ELR (cell line): ENCODE results near the gene CTIF.
A peak's percentile ranks its signal among the peaks of the same experiment; 100 is the strongest.

ENCODE experiments used
- DNase-seq: peaks from one replicate; pipeline ENCODE4 v3.0.0-alpha.2; 2015; ENCODE audit warnings: low read depth

The CTIF gene

GRCh38 chr18:48551100-48551499 is 12.3 kb downstream of the CTIF start:
- DNase-seq = no peak

GRCh38 chr18:48552130-48552529 is 13.3 kb downstream of the CTIF start:
- DNase-seq = no peak

- no peak for DNase-seq
Measured at GRCh38 chr18:48553236-48553635, 14.4 kb downstream of the CTIF start.

GRCh38 chr18:48554610-48555400 is 16.0 kb downstream of the CTIF start:
- DNase-seq = no peak

- DNase-seq = no peak
Measured at GRCh38 chr18:48555465-48555995, 16.7 kb downstream of the CTIF start.

- DNase-seq = no peak
Measured at GRCh38 chr18:48557640-48558174, 18.9 kb downstream of the CTIF start.

- no peak for DNase-seq
Measured at GRCh38 chr18:48558248-48558647, 19.4 kb downstream of the CTIF start.

GRCh38 chr18:48560491-48560890 is 21.7 kb downstream of the CTIF start:
- DNase-seq = no peak

GRCh38 chr18:48562075-48562474 is 23.2 kb downstream of the CTIF start:
- DNase-seq = peak; percentile 15

- peak; percentile 92 for DNase-seq
Measured at GRCh38 chr18:48563027-48563426, 24.2 kb downstream of the CTIF start.

- no peak for DNase-seq
Measured at GRCh38 chr18:48564139-48564538, 25.3 kb downstream of the CTIF start.

- DNase-seq = no peak
Measured at GRCh38 chr18:48565105-48565504, 26.3 kb downstream of the CTIF start.

GRCh38 chr18:48566589-48566988 is 27.8 kb downstream of the CTIF start:
- peak; percentile 45 for DNase-seq

GRCh38 chr18:48567388-48567787 is 28.6 kb downstream of the CTIF start:
- no peak for DNase-seq

GRCh38 chr18:48569139-48569914 is 30.5 kb downstream of the CTIF start:
- DNase-seq = no peak

GRCh38 chr18:48569915-48570264 is 31.1 kb downstream of the CTIF start:
- no peak for DNase-seq

- DNase-seq = no peak
Measured at GRCh38 chr18:48570313-48570712, 31.5 kb downstream of the CTIF start.

- DNase-seq = no peak
Measured at GRCh38 chr18:48571639-48572384, 33.0 kb downstream of the CTIF start.

GRCh38 chr18:48572402-48573126 is 33.7 kb downstream of the CTIF start:
- DNase-seq = no peak

GRCh38 chr18:48573632-48574283 is 34.9 kb downstream of the CTIF start:
- DNase-seq = no peak
